ENCODE data around the gene CDYL2.

DNA sequence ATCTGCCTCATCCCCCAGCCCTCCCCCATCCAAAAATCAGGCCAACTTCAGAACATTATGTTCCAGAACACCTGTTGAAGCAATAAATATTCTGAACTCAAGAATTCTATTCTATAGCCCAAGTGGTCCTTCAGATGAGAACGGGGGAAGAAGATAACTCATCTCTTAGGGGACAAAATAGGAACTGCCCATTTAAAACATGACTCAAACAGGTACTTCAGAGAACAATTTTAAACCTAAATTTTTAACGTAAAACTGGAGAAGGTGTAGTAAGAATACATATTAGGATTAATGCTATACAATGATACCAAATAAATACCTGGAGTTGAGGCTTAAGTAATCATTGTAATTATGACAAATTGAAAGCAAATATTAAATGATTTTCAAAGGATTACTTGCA lies 112.1 kb downstream of the CDYL2 start:
- TF ChIP-seq, protein P1, sequence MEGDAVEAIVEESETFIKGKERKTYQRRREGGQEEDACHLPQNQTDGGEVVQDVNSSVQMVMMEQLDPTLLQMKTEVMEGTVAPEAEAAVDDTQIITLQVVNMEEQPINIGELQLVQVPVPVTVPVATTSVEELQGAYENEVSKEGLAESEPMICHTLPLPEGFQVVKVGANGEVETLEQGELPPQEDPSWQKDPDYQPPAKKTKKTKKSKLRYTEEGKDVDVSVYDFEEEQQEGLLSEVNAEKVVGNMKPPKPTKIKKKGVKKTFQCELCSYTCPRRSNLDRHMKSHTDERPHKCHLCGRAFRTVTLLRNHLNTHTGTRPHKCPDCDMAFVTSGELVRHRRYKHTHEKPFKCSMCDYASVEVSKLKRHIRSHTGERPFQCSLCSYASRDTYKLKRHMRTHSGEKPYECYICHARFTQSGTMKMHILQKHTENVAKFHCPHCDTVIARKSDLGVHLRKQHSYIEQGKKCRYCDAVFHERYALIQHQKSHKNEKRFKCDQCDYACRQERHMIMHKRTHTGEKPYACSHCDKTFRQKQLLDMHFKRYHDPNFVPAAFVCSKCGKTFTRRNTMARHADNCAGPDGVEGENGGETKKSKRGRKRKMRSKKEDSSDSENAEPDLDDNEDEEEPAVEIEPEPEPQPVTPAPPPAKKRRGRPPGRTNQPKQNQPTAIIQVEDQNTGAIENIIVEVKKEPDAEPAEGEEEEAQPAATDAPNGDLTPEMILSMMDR (IDR thresholded peaks at IDR 0.05; ENCODE audit: insufficient read depth, low read depth, low read length) = no peak
- no peak for TF ChIP-seq EZH2 (IDR thresholded peaks at IDR 0.05; ENCODE audit: insufficient read depth, low read length)
